HG02870 (cell line): ENCODE measurements around the gene PNCK.
"Not testable (repeated sequence)": the region's sequence is repeated elsewhere in the genome, so short reads cannot be mapped to it uniquely, and the experiment has no call there.

Experiments used
- ATAC-seq: cut with Tn5 transposase; IDR thresholded peaks from one replicate; pipeline ENCODE4 v1.9.1; 2021; ENCODE audit warnings: mild to moderate bottlenecking, moderate library complexity; ENCODE audit not compliant: unreplicated experiment

PNCK gene

DNA sequence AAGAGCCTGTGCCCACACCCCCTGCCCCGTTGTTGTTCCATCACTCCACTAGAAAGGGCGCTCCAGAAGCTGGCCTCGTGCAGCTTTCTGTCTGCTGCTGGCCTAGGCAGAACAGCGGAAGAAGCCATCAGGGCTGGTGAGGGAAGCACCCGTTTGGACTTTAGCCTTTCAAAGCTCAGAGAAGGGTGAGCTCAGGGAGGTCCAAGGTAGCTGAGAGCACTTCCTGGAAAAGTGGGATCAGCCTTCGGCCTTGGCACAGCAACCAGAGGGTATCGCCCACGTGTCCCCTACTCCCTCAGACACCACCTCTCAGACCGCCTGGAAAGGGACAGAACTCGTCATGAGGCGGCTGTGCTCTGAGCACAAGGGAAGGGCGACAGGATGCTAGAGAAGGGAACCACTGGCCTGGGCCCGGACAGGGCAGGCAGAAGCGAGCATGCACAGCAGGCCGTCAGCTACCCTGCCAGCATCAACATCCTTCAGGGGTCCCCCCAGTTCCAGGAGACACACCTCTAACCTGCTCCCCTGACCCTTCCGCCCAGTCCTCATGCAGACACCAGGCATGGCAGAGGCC is 25.7 kb upstream of the PNCK start:
- not testable (repeated sequence) for ATAC-seq

DNA sequence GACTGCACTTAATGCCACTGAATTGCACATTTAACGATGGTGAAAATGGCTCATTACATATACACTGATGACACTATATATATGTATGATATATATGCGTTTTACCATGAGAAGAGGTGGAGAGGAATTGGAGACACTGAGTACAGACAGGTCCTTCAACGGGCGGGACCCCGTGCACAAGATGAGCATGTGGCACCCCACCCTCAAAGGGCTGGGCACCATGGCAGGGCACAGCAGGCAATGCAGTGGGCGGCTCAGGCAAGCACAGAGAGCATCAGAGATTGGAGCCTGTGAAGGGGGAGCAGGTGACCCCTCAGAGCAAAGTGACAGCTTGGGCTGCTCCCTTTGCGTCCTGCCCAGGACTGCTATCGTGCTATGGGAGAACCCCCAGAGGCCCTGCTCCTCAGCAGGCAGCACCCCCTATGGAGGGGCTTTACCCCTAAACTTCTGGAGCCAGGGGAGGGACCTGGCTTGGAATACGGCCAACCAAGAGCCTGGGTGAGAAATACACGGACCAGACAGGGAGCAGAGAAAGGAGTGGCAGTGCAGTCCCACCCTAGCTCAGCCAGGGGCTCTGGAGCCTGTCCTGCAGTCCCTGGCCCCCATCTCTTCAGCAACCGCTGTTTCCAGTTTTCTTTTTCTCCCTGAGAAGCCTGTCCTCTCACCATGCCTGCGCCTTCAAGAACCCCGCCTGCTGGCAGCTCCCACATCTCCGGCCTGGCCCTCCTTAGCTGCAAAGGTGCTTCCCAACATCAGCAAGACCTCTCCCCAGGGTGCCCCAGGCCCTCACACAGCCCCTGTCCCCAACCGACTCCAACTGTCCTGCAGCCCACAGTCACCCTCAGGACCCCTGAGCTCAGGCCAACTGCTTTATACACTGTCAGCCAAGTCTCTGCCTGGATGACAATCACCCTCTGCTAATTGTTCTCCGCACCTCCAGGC is 24.6 kb upstream of the PNCK start:
- ATAC-seq: no peak

DNA sequence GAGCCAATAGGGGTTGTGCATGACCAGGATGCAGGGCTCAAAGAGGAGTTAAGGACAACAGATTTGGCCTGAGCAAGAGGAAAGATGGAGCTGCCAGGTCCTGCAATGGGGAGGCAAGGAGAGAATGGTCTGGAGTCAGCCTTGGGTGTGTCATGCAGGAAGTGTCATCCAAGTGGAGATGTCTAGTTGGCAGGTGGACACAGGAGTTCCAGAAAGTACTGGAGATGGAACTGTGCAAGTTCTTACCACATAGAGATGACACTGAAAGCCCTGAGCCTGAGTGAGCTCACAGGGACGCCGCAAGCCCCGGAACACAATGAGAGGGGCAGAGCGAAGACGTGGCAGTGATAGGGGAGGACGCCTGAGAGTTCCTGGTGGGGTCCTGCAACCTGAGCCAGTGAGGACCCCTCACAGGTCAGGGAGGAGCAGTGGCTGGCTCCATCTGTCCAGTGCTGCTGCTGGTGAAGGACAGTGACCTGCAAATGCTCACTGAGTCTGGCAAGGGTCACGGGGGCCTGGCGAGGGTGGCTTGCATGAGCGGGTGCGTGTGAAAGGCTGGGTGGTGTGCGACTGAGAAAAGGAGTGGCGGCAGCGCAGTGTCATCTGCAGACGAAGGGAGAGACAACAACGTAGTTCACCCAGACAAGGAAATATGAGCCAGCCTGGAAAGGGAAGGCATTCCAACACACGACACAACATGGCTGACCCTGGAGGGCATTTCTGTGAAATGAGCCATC is 23.5 kb upstream of the PNCK start:
- ATAC-seq: not testable (repeated sequence)

DNA sequence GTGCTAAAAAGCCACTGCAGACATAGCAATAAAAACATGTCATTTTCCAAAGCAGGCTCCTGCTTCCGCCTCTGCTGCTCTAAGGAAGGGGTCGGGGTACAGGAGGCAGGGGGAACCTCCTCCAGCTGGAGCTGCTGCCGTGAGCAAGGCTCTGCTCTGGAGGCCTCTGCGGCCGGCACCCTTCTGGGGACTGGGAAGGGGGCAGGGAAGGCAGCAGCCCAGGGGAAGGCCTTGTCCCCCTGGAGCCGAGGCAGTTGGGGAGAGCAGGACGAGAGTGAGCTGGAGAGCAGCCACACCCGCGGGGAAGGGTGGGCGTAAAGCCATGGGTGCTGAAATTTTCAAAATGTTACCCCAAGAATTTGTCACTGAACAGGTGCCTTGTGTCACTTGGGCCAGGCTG is 22.9 kb upstream of the PNCK start:
- not testable (repeated sequence) for ATAC-seq

DNA sequence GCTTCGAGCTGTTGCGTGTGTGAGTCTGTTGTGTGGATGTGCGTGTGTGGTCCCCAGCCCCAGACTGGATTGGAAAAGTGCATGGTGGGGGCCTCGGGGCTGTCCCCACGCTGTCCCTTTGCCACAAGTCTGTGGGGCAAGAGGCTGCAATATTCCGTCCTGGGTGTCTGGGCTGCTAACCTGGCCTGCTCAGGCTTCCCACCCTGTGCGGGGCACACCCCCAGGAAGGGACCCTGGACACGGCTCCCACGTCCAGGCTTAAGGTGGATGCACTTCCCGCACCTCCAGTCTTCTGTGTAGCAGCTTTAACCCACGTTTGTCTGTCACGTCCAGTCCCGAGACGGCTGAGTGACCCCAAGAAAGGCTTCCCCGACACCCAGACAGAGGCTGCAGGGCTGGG is 22.5 kb upstream of the PNCK start:
- no peak for ATAC-seq

DNA sequence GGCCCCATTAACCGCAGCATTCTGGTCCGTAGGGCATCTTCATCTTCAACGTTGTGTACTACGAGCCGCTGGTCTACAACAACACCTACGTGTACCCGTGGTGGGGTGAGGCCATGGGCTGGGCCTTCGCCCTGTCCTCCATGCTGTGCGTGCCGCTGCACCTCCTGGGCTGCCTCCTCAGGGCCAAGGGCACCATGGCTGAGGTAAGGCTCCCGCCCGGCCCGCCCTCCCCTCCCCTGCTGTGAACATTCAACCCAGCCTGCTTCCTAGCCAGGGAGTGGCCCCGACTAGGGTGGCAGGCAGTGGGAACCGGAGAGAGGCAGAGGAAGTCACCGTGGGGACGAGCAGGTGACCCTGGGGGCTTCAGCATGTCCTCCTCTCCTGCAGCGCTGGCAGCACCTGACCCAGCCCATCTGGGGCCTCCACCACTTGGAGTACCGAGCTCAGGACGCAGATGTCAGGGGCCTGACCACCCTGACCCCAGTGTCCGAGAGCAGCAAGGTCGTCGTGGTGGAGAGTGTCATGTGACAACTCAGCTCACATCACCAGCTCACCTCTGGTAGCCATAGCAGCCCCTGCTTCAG is 21.2 kb upstream of the PNCK start:
- no peak for ATAC-seq

DNA sequence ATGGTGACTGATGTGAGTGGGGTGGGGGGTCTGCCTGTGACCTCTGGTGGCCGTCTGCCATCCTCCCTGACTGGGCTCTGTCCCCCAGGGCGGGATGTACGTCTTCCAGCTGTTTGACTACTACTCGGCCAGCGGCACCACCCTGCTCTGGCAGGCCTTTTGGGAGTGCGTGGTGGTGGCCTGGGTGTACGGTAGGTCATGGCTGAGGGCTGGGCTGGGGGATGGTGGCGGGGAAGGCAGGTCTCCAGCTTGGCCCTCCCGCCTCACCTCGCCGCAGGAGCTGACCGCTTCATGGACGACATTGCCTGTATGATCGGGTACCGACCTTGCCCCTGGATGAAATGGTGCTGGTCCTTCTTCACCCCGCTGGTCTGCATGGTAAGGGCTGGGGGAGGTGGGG is 20.6 kb upstream of the PNCK start:
- not testable (repeated sequence) for ATAC-seq

DNA sequence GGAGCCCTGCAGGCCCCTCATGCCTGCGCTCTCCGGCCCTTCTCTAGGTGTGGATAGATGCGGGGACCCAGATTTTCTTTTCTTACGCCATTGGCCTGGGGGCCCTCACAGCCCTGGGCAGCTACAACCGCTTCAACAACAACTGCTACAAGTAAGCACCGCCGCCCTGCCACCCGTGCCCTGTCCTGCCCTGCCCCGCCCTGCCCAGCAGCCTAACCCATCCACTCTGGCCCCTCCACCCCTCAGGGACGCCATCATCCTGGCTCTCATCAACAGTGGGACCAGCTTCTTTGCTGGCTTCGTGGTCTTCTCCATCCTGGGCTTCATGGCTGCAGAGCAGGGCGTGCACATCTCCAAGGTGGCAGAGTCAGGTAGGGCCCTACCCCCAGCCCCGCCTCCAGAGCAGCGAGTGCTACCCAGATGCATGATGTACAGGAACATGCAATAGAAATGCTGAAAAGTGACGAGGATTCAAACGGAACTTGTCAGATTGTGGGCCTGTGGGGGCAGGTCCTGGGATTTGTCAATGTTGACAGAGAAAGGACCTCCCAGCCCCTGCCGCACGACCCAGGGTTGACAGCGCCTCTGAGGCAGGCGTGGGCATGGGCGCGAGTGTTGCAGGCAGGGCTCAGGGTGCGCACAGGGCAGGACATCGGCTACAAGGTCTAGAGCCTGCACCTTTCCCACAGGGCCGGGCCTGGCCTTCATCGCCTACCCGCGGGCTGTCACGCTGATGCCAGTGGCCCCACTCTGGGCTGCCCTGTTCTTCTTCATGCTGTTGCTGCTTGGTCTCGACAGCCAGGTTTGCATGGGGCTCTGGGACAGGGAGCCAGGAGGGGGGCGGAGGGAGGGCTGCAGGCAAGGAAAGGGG is 19.8 kb upstream of the PNCK start:
- no peak for ATAC-seq

DNA sequence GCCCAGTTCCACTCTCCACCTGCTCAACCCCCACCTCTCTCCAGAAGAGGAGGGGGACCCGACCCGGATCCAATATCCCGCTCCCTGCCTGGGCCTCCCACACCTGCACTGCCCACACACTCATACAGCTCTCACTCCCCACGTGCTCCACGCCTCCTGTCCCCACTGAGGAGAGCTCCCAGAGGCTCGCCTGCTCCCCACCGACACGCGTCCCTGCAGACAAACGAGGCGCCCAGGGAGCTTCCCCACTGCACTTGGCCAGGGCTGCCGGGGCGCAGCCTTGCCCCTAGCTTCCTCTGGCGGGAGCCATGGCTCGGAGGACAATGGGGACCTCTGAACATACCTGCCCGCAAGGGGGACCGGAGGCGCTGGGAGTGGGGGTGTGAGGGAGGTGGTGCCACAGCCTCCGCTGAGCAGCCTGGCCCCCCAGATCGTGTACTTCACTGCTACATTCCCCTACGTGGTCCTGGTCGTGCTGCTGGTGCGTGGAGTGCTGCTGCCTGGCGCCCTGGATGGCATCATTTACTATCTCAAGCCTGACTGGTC is 19.1 kb upstream of the PNCK start:
- ATAC-seq: no peak

DNA sequence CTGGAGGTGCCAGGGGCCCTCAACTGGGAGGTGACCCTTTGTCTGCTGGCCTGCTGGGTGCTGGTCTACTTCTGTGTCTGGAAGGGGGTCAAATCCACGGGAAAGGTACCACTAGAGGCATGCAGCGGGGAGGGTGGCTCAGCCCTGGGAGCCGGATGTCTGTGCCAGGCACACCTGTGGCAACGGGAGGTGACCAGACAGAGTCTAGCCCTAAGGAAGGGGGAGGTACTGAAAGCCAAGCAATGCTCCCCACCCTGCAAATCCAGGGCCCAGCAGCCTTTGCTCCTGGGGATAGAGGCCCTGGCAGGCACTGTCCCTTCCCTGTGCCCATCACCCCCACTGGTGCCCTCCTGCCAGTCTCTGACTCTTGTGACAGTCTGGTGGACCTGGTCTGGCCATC is 18.4 kb upstream of the PNCK start:
- ATAC-seq: no peak

DNA sequence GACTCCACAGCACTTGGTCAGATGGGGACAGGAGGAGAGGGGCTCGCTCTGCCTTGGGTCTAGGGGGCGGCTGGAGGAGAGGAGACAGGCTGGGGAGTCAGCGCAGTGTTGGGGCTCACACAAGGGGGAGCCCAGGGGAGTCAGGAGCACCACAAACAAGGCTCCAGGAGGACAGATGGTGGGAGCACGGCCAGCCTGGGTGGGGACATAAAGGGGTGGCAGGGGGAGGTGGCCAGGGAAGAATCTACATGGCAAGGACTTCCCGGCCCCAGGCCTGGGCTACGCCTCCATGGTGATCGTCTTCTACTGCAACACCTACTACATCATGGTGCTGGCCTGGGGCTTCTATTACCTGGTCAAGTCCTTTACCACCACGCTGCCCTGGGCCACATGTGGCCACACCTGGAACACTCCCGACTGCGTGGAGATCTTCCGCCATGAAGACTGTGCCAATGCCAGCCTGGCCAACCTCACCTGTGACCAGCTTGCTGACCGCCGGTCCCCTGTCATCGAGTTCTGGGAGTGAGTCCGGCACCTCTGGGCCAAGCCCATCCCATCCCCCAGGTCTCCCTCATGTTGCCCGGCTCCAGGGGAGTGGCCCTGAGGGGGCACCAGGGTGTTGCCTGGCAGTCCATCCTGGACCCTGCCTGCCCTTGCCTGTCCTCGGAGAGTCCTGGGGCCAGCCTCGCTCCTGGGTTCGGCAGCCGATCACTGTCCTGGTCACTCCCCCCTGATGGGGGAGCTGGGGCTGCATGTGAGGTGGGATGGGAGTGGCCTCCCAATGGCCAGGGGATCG is 17.6 kb upstream of the PNCK start:
- not testable (repeated sequence) for ATAC-seq

DNA sequence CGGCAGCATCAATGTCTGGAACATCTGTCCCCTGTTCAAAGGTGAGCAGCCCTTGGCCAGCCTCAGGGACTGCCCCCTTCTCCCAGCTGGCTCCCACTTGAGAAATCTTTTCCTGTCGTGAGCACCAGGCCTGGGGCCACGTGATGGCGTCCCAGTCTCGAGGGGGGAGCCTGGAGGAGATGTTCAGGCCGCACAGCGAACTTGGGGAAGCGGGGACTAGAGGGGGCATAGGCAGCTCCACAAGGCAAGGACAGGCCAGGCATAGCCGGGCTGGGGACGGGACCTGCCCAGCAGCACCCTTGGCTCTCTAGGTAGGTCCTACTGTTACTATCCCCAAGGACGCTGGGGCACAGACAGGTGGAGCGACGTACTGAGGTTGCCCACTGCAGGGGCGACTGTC is 16.9 kb upstream of the PNCK start:
- ATAC-seq: no peak

DNA sequence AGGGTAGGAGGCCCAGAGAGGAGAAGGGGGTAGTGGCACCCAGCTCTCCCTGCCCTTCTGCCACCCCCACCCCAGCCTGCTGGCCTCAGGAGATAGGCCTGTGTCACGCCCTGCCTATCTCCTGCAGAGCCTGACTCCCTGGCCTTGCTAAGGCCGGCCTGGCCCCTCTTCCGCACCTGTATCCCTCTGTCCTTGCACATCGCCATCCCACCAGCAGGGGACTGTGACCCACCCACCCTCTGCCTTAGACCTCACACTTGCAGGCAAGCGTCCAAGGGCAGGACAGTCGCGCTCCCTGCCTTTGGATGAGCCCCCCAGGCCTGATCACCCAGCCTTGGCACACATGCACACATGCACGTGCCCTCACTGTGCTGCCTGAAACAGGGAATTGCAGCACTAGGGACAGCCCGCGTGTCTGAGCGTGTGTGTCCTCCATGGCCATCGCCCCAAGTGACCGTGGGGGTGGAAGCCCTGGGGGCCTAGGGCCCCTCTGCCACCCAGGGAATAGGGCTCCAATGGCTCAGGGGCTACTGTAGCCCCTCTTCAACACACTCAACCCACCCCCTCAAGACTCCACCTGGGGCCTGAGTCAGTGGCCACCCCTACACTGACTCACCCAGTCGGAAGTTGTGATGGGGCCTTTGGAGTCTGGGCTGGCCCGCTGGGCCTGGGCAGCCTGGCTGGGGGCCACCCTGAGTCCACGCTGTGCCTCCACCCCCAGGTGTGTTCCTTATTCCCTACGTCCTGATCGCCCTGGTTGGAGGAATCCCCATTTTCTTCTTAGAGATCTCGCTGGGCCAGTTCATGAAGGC is 16.2 kb upstream of the PNCK start:
- no peak for ATAC-seq

DNA sequence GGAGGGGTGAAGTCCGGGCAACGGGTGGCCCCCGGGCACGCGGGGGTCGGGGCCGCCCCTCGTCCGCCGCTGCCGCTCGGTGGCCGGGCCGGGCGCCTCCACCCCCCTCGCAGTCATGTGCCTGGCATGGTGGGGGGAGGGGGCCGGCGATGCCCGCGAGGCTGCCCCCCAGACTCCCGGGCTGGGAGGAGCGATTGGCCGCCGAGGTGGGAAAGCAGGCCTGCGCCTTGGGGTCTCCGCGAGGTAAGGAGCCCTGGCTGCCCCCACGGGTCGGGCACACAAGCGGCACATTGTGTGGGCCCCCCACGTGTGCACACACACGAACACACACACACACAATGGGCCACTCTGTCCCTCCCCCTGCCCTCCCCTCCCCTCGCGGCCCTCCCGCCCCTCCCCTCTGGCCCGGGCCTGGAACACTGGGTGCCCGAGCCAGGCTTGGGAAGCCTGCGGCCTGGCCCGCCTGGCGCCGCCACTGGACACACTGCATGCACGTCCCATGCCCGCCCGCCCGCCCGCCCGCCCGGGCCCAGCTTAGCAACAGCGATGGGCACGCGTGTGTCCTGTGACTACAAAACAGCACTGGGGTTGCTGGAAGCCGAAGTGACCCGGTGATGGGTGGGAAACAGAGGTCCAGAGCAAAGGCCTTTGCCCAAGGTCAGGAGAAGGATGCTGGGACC is 15.4 kb upstream of the PNCK start:
- no peak for ATAC-seq

DNA sequence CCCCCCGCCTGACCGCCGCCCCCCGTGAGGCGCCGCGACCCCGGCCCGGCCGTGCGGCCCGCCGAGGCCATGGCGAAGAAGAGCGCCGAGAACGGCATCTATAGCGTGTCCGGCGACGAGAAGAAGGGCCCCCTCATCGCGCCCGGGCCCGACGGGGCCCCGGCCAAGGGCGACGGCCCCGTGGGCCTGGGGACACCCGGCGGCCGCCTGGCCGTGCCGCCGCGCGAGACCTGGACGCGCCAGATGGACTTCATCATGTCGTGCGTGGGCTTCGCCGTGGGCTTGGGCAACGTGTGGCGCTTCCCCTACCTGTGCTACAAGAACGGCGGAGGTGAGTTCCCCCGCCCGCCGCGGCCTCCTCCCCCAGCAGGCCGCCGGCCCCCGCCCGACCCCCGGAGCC is 14.9 kb upstream of the PNCK start:
- no peak for ATAC-seq

DNA sequence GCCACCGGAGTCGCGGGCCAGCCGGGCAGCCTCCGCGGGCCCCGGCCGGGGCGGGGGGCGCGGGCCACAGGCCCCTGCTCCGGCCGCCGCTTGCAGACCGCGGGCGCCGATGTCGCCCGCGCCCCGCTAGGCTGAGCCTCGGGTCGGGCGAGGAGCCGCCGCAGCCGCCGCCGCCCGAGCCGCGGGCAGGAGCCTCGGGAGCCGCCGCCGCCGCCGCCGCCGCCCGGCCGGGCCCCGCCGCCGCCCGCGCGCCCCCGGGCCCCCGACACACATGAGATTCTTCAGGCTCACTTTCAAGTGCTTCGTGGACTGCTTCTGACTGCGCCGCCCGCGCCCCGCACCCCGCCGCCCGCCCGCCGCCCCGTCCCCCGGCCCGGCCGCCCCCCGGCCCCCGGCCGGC is 14.5 kb upstream of the PNCK start:
- ATAC-seq: no peak

DNA sequence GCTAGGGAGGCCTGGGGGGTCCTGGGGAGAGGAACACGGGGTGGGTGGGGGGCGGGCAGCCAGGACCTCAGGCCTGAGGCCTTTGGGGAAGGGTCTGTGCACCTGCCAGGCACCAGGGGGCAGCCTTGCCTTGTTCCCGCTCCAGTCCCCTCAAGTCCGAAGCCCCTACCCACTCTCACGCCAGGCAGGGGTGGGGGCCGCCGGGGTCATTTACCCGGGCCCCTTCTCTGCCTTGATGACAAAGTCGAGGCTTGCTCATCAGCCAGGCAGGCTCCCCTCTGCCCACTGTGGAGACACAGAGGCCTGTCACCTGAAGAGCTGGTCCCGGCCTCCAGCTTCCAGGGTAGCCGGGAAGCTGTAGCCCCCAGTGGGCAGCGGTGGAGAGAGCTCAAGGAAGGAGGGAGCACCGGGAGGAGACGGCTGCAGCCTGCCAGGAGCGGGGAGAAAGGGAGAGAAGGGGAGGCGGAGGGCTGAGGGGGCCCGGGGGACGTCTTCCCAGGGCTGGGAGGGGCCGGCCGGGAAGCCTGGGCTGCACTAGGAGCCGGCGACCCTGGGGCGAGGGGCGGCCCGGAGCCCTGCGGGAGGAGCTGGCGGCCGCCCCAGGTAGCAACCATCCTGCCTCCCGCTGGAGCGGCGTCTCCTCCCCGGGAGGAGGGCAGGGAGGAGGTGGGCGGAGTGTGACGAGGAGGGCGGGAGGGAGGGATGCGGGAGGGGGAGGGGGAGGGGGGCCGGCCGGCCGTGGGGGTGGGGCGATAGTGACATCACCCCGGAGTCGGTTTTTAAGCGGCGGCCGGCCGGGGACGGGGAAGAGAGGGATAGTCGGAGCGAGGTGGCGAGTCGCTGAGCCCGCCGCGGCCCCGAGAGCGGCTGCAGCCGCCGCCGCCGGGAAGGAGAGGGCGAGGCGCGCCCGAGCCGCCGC is 13.8 kb upstream of the PNCK start, which contains the start of gene SLC6A8:
Gene SLC6A8, plus strand, starts transcription at position 806 of the 919 bp plus-strand sequence. CDS start 649 bp downstream, outside the sequence.
- ATAC-seq: no peak
